ENCODE results near the gene RASGEF1B.

DNA sequence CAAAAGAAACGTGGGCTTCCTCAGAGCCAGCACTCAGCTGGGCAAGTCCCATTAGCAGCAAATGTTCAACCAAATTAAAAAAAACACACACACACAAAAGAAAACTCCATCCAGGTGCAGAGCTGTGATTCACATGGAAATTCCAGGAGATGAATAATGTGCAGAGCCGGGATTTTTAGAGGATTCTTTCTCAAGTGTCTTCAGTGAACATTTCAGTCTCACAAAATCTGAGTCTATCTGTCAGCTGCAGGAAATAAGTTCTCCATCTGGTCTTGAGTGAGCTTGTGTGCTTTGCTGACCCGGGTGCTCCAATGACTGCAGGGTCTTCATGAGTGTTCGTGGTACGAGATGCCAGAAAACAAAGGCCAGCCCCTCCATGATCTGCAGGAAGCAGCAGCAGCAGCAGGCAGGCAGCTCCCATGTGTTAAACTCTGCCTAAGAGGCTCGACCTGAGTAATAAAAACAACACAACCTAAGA, 44.3 kb downstream of the RASGEF1B start:
- TF ChIP-seq, protein P1, sequence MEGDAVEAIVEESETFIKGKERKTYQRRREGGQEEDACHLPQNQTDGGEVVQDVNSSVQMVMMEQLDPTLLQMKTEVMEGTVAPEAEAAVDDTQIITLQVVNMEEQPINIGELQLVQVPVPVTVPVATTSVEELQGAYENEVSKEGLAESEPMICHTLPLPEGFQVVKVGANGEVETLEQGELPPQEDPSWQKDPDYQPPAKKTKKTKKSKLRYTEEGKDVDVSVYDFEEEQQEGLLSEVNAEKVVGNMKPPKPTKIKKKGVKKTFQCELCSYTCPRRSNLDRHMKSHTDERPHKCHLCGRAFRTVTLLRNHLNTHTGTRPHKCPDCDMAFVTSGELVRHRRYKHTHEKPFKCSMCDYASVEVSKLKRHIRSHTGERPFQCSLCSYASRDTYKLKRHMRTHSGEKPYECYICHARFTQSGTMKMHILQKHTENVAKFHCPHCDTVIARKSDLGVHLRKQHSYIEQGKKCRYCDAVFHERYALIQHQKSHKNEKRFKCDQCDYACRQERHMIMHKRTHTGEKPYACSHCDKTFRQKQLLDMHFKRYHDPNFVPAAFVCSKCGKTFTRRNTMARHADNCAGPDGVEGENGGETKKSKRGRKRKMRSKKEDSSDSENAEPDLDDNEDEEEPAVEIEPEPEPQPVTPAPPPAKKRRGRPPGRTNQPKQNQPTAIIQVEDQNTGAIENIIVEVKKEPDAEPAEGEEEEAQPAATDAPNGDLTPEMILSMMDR (IDR thresholded peaks at IDR 0.05; ENCODE audit: low read depth, low read length) = no peak
- TF ChIP-seq EZH2phosphoT487 (IDR thresholded peaks at IDR 0.05; ENCODE audit: low read depth) = no peak
